HL-60/S4 treated with phorbol 12-myristate 13-acetate at 8.2 ng/mL for 4 days and 3 days (cell line): ENCODE results near the gene SMIM44.

Experiments
- in situ Hi-C: fragments of 300-500 bp; cut with MboI; formaldehyde crosslinking; loops from 2 replicates; pipeline ENCODE4 v1.15.0; 2022; ENCODE audit warnings: low sequenced_read_pairs

The SMIM44 gene

DNA sequence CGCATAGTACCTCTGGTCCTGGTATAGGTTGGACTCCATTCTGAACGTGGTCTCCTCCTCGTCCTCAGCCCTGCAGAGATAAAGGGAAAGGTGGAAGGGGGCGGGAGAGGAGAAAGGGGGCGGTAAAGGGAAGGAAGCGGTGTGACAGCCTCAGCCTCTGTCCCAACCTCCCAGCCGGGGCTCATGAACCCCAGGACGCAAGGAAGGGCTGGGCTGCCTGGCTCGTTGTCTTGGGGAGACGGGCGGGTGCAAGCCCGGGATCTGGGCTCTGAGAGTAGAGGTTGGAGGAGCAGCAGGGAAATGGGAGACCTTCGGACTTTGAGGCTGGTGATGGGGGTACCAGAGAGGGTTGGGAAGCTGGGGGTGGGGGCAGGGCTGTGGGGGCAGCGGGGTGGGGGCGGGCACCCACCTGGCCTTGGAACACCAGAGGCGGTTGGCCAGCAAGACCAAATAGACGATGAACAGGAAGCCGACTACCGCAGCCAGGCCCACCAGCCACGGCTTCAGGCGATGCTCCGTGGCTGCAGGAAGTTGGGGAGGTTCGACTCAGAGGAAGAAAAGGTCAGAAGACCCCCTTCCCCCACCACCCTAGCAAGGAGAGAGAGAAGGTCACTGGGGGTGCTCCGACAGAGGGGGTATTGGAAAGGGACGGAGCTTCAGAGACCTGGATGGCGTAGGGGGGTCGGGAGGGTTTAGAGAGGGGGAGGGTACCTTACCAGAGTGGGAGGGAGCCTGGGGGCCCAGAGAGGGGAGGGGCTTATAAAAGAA is 4.6 kb downstream of the SMIM44 start:
- in situ Hi-C loops = no loop called here

DNA sequence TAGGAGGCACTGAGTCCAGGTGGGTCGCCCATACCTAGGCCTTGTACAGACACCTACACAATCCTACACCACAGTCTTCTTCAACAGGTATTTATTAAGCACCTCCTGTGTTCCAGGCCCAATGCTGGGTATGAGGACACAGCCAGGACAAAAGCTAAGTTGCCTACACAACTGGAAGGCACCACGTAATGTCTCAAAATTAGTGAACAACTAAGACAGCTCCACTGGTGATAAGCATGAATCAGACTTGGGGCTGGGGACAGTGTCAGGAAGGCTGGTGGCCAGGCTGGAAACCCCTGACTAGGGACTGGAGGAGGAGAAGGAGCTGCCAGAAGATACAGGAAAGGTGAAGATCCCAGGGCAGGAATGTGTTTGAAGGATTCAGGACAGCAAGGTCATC is 5.3 kb downstream of the SMIM44 start:
- in situ Hi-C loops = no loop called here

GRCh38 chr19:3477506-3477905 is 5.7 kb downstream of the SMIM44 start:
- in situ Hi-C loops = no loop called here

- in situ Hi-C loops = no loop called here
Observed at GRCh38 chr19:3476830-3477229, 6.4 kb downstream of the SMIM44 start.

DNA sequence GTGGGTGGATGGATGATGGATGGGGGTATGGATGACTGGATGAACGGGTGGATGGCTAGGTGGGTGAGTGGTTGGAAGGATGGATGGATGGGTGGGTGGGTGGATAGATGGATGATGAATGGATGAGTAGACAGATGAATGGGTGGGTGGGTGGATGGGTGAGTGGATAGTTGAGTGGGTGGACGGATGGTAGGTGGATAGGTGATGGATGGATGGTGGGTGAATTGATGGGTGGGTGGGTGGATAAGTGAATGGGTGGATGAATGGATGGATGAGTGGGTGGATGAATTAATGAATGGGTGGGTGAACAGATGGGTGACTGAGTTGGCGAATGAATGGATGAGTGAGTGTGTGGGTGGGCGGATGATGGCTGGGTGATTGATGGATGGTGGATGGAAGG is 7.8 kb downstream of the SMIM44 start:
- in situ Hi-C loops = no loop called here

DNA sequence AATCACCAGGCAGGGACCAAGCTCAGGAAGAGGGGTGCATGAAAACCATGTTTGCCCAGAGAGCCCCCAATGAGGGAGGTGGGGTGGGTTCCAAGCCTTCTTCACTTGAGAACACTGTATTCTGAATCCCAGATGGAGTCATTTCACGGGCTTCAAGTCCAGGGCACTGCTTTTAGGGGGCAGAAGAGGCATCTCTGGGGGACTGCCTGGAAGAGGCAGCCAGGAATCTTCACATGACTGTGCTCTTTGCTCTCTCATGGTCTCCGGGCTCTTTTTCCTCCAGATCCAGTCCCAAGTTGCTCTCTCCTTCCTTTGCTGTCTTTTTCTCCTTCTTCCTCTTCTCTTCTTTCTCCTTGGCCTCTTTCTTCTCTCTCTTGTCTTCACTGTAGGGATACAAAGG is 8.6 kb downstream of the SMIM44 start:
- in situ Hi-C loops = no loop called here

GRCh38 chr19:3474010-3474409 is 9.2 kb downstream of the SMIM44 start:
- in situ Hi-C loops = no loop called here

GRCh38 chr19:3471954-3472655 is 11.1 kb downstream of the SMIM44 start:
- in situ Hi-C loops = no loop called here

- in situ Hi-C loops = no loop called here
Observed at GRCh38 chr19:3470500-3471128, 12.6 kb downstream of the SMIM44 start.

- in situ Hi-C loops = no loop called here
Observed at GRCh38 chr19:3469638-3470499, 13.4 kb downstream of the SMIM44 start.

DNA sequence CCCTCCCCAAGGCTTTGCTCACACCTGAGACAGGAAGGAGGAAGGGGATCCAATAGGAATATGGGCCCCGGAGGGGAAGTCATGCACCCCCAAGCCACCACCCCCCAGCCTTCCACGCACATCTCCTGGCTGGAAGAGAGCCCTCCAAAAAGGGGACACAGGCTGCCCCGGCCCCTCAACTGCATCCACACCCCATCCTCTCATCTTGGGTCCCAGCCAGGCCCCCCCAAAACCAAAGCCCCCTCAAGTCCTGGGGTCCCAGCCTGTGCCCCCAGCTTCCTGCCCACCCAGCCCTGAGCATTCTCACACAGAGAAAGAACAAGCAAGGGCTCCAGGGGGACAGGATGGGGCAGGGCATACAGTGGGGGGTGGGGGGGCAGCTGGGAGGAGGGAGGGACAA is 15.0 kb downstream of the SMIM44 start:
- in situ Hi-C loops = no loop called here

DNA sequence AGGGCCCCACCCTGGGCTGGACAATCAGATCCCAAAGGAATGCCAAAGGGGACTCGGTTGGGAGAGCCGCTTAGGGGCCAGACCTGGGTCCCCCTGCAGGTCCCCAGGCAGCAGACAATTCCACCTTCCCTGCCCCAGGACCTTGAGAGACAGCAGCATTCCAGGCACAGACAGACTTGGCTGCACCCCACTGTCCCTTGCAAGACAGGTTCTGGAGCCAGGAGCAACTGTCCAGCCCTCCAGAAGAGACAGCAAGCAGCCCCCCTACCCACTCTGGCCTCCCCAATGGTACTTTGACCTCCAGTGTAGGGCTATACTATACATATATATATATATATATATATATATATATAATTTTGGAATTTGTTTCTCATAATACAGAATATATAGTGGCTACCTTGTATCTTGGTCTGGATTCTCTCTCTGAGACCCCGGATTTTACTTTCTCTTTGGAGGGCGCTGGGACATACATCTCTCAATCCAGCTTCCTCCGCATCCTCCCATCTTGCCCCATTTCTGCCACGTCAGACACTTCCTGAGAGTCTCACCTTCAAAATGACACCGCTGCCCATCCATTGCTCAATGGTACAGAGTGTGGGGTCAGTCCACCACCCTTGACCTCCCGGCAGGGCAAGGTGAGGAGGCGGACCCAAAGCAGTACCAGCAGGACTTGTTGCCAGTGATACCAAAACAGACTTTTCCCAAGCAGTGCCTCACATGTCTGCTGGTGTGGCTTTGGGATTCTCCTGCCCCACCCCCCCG is 15.6 kb downstream of the SMIM44 start:
- in situ Hi-C loops = no loop called here

DNA sequence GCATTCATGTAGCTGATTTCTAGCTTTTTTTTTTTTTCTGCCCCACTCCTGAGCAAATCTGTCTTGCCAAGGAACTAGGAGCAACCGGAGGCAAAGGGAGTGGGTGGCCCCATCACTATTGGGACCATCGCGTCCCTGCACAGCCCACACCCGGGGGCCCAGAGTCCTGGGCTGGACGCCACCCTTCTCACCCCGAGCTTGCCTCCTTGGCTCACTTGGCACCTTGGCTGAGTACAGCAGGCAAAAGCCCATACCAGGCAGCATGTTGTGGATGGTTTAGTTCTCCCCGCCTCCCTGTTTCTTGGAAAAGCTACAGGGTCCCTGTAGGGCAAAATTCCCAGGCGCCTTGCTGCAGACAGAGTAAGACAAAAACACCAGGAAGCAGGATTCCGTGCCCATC is 16.6 kb downstream of the SMIM44 start:
- in situ Hi-C loops = no loop called here

- in situ Hi-C loops = no loop called here
Observed at GRCh38 chr19:3465552-3465951, 17.7 kb downstream of the SMIM44 start.

- in situ Hi-C loops = no loop called here
Observed at GRCh38 chr19:3464587-3465235, 18.5 kb downstream of the SMIM44 start.

DNA sequence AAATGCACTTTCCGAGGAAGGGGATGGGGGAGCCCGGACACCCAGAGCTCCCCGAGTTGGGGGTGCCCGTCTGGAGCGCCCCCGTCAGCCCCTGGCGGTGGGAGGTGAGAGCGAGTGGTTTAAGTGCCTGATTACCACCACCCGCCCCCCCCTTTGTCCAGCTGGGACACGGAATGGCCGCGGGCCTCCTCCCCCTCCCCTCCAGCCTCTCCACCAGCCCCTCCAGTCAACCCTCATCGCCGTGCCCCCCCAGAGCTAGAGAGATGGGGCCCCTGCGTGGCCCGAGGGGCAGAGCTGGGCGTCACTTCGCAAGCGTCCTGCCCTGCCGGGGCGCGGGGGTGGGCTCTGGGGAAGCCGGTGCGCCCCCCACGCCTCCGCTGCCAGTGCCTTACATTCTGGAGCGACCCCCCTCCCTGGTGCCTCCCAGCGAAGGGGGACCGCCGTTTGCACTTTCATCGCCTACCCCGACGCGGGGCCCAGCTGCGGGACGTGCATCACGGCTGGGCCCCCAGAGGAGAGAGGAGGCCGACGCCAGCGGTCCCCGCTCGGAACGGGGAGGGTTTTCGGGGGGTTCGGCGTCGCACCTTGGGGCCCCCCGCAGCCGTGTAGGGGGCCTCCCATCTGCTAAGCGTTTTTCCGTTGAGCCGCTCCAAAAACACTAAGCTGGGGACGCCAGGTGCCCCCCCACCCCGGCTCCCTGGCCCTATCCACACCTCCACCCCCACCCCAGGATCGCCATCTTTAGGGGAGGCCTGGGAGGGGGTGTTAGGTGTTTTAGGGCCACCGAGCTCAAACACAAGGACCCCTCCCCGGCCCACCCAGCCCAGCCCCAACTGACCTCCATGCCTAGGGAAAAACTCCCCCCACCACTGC is 19.3 kb downstream of the SMIM44 start:
- in situ Hi-C loops = no loop called here

GRCh38 chr19:3462991-3463713 is 20.1 kb downstream of the SMIM44 start:
- in situ Hi-C loops = no loop called here

DNA sequence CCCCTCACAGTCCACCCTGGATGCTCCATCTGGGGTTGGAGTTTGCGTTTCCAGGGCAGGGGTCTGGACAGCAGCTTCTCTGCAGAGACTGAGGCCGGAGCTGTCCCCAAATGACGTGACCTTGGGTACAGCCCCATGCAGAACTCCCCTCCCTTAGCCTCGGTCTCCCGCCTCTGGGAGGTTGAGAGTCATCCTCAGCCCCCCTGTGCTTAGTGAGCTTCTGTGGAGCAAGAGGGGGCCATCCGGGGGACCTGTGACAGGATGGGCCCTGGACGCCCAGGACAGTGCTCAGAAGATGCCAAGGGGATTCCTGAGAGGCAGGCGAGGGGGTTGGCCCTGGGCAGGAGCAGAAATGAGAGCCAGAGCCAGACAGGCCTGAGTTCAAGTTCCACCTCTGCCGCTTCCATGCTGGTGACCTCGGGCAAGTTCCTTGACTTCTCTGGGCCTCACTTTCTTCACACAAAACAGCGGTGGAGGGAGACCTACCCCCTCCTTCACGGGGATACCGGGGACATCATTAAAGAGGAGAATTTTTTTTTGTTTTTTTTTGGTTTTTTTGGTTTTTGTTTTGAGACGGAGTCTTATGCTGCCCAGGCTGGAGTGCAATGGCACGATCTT is 23.2 kb downstream of the SMIM44 start:
- in situ Hi-C loops = no loop called here
